Measurements from ENCODE around the gene C18orf63.

DNA sequence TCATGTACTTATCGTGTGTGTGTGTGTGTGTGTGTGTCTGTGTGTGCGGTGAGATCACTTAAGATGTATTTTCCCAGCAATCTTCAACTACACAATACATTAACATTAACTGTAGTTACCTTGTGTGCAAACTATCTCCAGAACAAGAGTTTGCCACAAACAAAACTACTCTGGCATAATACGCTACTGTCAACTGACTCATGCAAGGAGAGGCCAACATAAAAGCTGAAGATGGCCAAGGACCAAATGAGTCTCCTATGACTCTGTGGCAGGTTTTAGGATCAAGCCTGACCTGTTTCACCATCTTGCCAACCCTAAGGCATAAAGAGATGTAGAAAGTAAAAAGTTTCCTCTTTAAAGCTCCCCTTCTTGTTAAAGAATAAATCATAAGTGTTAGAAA lies 44.0 kb upstream of the C18orf63 start:
- TF ChIP-seq, protein P1, sequence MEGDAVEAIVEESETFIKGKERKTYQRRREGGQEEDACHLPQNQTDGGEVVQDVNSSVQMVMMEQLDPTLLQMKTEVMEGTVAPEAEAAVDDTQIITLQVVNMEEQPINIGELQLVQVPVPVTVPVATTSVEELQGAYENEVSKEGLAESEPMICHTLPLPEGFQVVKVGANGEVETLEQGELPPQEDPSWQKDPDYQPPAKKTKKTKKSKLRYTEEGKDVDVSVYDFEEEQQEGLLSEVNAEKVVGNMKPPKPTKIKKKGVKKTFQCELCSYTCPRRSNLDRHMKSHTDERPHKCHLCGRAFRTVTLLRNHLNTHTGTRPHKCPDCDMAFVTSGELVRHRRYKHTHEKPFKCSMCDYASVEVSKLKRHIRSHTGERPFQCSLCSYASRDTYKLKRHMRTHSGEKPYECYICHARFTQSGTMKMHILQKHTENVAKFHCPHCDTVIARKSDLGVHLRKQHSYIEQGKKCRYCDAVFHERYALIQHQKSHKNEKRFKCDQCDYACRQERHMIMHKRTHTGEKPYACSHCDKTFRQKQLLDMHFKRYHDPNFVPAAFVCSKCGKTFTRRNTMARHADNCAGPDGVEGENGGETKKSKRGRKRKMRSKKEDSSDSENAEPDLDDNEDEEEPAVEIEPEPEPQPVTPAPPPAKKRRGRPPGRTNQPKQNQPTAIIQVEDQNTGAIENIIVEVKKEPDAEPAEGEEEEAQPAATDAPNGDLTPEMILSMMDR (IDR thresholded peaks at IDR 0.05): no peak
- no peak for TF ChIP-seq POLR2A (IDR thresholded peaks at IDR 0.05; ENCODE audit: low read depth)
- no peak for TF ChIP-seq EP300 (IDR thresholded peaks at IDR 0.05)
